A549 (cell line): ENCODE measurements around the gene THY1. TPM values are rescaled to one million over a fixed set of nuclear protein-coding genes. Genes with fewer than 3 reads are reported as not detected.

ENCODE experiments used
- ATAC-seq, 2 experiments: fragments of 200-7000 bp in 1 of 2; fragments of >200 bp in 1 of 2; cut with Nextera tagmentation in 1 of 2; cut with Tn5 transposase in 1 of 2; 3 replicates each; pipeline versions ENCODE4 v1.8.0 to v1.9.1; 2018 to 2020; ENCODE audit warnings: mild to moderate bottlenecking in 1 of 2, moderate library complexity in 1 of 2
- CTCF ChIA-PET: fragments of 300-600 bp; sonication (Branson Sonifier 250); formaldehyde crosslinking; extraction: SDS; loops from one replicate; lab custom pipeline; 2021; ENCODE audit warnings: antibody characterized with exemption, inconsistent platforms; lab: Yijun Ruan, JAX
- POLR2A ChIA-PET: fragments of 350-600 bp; formaldehyde crosslinking; extraction: SDS; loops from one replicate; lab custom pipeline; 2021; ENCODE audit warnings: antibody characterized with exemption, inconsistent platforms; lab: Yijun Ruan, JAX
- DNase-seq, 2 experiments: peaks; one replicate each; pipeline versions ENCODE4 v3.0.0 to v3.0.0-alpha.2; 2011 to 2016; ENCODE audit warnings: low read depth in 1 of 2, low spot score in 1 of 2
- FAIRE-seq: peaks from 2 replicates; lab custom pipeline; 2011; peaks lifted over from hg19 to GRCh38; lab: Jason Lieb, UNC
- H3K27ac ChIP-seq, 2 experiments: fragments of >200 bp; sonication (Bioruptor Twin); formaldehyde crosslinking; 3 replicates each; pipeline ENCODE4 v1.5.1; 2016 to 2017
- H3K4me1 ChIP-seq: fragments of >200 bp; sonication (Bioruptor Twin); formaldehyde crosslinking; 3 replicates; pipeline ENCODE4 v1.6.1; 2016
- H3K4me2 ChIP-seq: fragments of >200 bp; sonication (Bioruptor Twin); formaldehyde crosslinking; 3 replicates; pipeline ENCODE4 v1.6.1; 2016
- H3K4me3 ChIP-seq: fragments of >200 bp; sonication (Bioruptor Twin); formaldehyde crosslinking; 3 replicates; pipeline ENCODE4 v1.5.1; 2016
- H3K9me3 ChIP-seq: fragments of >200 bp; sonication (Bioruptor Twin); formaldehyde crosslinking; 3 replicates; pipeline ENCODE4 v1.6.1; 2016
- BHLHE40 ChIP-seq: IDR thresholded peaks from 2 replicates; pipeline ENCODE4 v1.6.1; 2012; ENCODE audit warnings: low read depth, low read length, inconsistent platforms
- CBX2 ChIP-seq: fragments of 200-600 bp; sonication (generic); IDR thresholded peaks from 2 replicates; pipeline ENCODE4 v1.6.1; 2016; ENCODE audit warnings: low read depth, mild to moderate bottlenecking, borderline replicate concordance
- CEBPB ChIP-seq, 2 experiments: fragments of >200 bp in 1 of 2; sonication (Bioruptor Twin) in 1 of 2; formaldehyde crosslinking in 1 of 2; IDR thresholded peaks; 2 replicates each; pipeline ENCODE4 v1.6.1; 2012 to 2016
- CHD4 ChIP-seq: fragments of 200-600 bp; sonication (generic); IDR thresholded peaks from 2 replicates; pipeline ENCODE4 v1.6.1; 2016; ENCODE audit warnings: antibody characterized with exemption, mild to moderate bottlenecking, borderline replicate concordance
- EHF ChIP-seq: fragments of 250-450 bp; sonication (Bioruptor Pico); IDR thresholded peaks from 2 replicates; pipeline ENCODE4 v1.5.0; 2020; ENCODE audit warnings: mild to moderate bottlenecking
- EP300 ChIP-seq, 2 experiments: fragments of >200 bp; sonication (Bioruptor Twin); formaldehyde crosslinking; IDR thresholded peaks; 2 replicates in 1 of 2; 3 replicates in 1 of 2; pipeline ENCODE4 v1.6.1; 2016 to 2017
- FOSB ChIP-seq: fragments of 250-450 bp; sonication (Bioruptor Pico); IDR thresholded peaks from 2 replicates; pipeline ENCODE4 v1.5.0; 2020; ENCODE audit warnings: mild to moderate bottlenecking, moderate library complexity
- FOSL2 ChIP-seq, 2 experiments: fragments of 450-650 bp in 1 of 2; fragments of >200 bp in 1 of 2; sonication (Bioruptor Twin) in 1 of 2; formaldehyde crosslinking; IDR thresholded peaks; 2 replicates each; pipeline versions ENCODE4 v1.5.0 to v1.6.1; 2016 to 2020; ENCODE audit warnings: mild to moderate bottlenecking in 1 of 2, moderate library complexity in 1 of 2
- HMGXB4 ChIP-seq: fragments of 250-450 bp; sonication (Bioruptor Pico); IDR thresholded peaks from 2 replicates; pipeline ENCODE4 v1.5.0; 2021; ENCODE audit warnings: mild to moderate bottlenecking, moderate library complexity, borderline replicate concordance
- HOXA7 ChIP-seq: fragments of 250-450 bp; sonication (Bioruptor Pico); IDR thresholded peaks from 2 replicates; pipeline ENCODE4 v1.5.0; 2020; ENCODE audit warnings: mild to moderate bottlenecking, moderate library complexity
- HOXB5 ChIP-seq: fragments of 250-450 bp; sonication (Bioruptor Pico); IDR thresholded peaks from 2 replicates; pipeline ENCODE4 v1.5.0; 2020; ENCODE audit warnings: mild to moderate bottlenecking, moderate library complexity
- KDM5A ChIP-seq: fragments of 200-600 bp; sonication (generic); IDR thresholded peaks from 2 replicates; pipeline ENCODE4 v1.6.1; 2016; ENCODE audit warnings: antibody characterized with exemption, mild to moderate bottlenecking
- POLR2A ChIP-seq: IDR thresholded peaks from 2 replicates; pipeline ENCODE4 v1.6.1; 2012; ENCODE audit warnings: mild to moderate bottlenecking, low read length
- POLR2AphosphoS2 ChIP-seq: conservative IDR thresholded peaks from 2 replicates; pipeline ENCODE4 v1.6.1; 2012; ENCODE audit warnings: low read length, improper control_type of control experiment, inconsistent platforms
- RCOR1 ChIP-seq: fragments of 150-350 bp; IDR thresholded peaks from 2 replicates; pipeline ENCODE4 v1.6.1; 2014; ENCODE audit warnings: antibody characterized with exemption, low read length, low read depth
- RFX5 ChIP-seq: fragments of 450-650 bp; IDR thresholded peaks from 2 replicates; pipeline ENCODE4 v1.7.1; 2014; ENCODE audit warnings: antibody characterized with exemption, mild to moderate bottlenecking, moderate library complexity
- RNF2 ChIP-seq: fragments of 200-600 bp; sonication (generic); IDR thresholded peaks from 2 replicates; pipeline ENCODE4 v1.6.1; 2016; ENCODE audit warnings: low read depth, mild to moderate bottlenecking, antibody characterized with exemption, moderate library complexity, borderline replicate concordance
- SMC3 ChIP-seq: fragments of >200 bp; sonication (Bioruptor Twin); formaldehyde crosslinking; IDR thresholded peaks from 3 replicates; pipeline ENCODE4 v1.6.1; 2018; ENCODE audit warnings: inconsistent platforms
- TFCP2L1 ChIP-seq: fragments of 250-450 bp; sonication (Bioruptor Pico); IDR thresholded peaks from 2 replicates; pipeline ENCODE4 v1.5.0; 2021; ENCODE audit warnings: mild to moderate bottlenecking
- ZC3H11A ChIP-seq: fragments of 450-650 bp; IDR thresholded peaks from 2 replicates; pipeline ENCODE4 v1.6.1; 2014; ENCODE audit warnings: antibody characterized with exemption, mild to moderate bottlenecking
- ZNF302 ChIP-seq: fragments of 250-450 bp; sonication (Bioruptor Pico); IDR thresholded peaks from 2 replicates; pipeline ENCODE4 v1.9.0; 2021; ENCODE audit warnings: inconsistent platforms, mild to moderate bottlenecking, moderate library complexity
- WGBS: methylation state at CpG from one replicate; pipeline ENCODE4 v1.1.6; 2017; ENCODE audit errors: missing lambda C conversion rate; 5-methylcytosine and 5-hydroxymethylcytosine counted together
- polyA plus RNA-seq, 4 experiments: library from polyadenylated mRNA; depleted of rRNA in 3 of 4; stranded (reverse); fragments of >200 nt; fragmentation: RNase III in 1 of 4; extraction: RNeasy Plus Mini Kit Qiagen cat#74134 plus additional on column Dnase treatment in 1 of 4; gene quantifications; 2 replicates in 3 of 4; 3 replicates in 1 of 4; pipeline ENCODE4 v1.2.3, GENCODE V29; 2011 to 2017
- TF ChIP-seq, protein P1 (sequence below): fragments of 150-350 bp; IDR thresholded peaks from 2 replicates; pipeline ENCODE4 v1.6.1; 2014; ENCODE audit warnings: low read depth, mild to moderate bottlenecking, low read length
- TF ChIP-seq, protein P2 (sequence below): IDR thresholded peaks from 2 replicates; pipeline ENCODE4 v1.6.1; 2012; ENCODE audit warnings: low read depth, borderline replicate concordance
- TF ChIP-seq, protein P3 (sequence below): fragments of >200 bp; sonication (Bioruptor Twin); formaldehyde crosslinking; IDR thresholded peaks from 3 replicates; pipeline ENCODE4 v1.6.1; 2016
- TF ChIP-seq, protein P4 (sequence below): fragments of 200-600 bp; sonication (generic); IDR thresholded peaks from 2 replicates; pipeline ENCODE4 v1.6.1; 2016; ENCODE audit warnings: antibody characterized with exemption, mild to moderate bottlenecking, moderate library complexity

The THY1 gene
- polyA plus RNA-seq, 2 of the 4 experiments (the other 2 are of a cell fraction), result 7.1 to 19.9 TPM

DNA sequence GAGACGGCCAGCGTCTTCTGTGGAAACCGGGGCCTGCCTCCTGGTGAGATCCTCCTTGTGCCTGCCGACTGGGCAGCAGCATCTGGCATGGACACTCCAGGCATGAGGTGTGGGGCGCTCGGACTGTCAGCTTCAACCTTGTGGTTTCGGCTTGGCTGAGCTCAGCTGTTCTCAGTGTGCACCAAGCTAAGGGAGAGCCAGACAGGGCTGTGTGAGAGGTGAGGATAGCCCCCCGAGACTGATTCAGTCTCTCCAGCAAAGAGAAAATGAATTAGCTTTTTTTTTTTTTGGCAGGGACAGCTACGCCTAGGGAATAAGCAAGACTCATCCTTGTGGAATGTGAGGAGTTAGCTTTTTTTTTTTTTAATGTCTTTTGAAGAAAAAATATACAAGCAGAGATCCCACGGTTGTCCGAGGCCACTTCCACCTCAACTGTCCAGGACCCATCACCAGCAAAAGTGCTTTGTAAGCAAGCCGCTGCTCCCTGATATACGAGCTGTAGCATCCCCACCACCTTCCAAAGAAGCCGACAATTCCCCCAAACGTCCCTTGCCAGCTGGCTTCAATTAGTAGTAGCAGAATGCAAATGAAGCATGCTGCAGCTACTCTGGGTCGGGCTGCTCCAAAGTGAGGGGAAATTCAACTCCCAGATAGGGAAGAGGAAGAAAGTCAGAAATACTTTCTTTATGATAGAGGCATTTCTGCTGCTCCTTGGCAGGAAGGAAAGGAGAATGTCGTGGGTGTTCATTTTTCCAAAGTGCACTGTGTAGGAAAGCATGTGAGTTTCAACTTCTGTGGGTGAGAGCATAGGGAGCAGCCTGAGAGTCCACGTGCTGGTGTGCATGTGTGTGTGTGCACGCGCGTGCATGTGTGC lies 9.7 kb upstream of the THY1 start:
- H3K4me3 ChIP-seq, result no peak overlapping the region
- CTCF ChIA-PET, result interaction anchor here (1.1 to 1.6 kb wide), 2 partner anchors 48 to 338 kb away, joined by 3 to 4 read pairs; a partner anchor contains a TSS
- no peak for DNase-seq
- POLR2A ChIA-PET, result interaction anchor here (0.6 kb wide), 1 partner anchor 51 kb away, joined by 3 read pairs; the partner anchor contains the start of gene USP2
- ATAC-seq, result peak; percentile 46 to 68; a peak in 3 of 6 replicates
- WGBS, result 41% methylated on average over 16 of the region's 21 CpGs
- TF ChIP-seq, protein P1, sequence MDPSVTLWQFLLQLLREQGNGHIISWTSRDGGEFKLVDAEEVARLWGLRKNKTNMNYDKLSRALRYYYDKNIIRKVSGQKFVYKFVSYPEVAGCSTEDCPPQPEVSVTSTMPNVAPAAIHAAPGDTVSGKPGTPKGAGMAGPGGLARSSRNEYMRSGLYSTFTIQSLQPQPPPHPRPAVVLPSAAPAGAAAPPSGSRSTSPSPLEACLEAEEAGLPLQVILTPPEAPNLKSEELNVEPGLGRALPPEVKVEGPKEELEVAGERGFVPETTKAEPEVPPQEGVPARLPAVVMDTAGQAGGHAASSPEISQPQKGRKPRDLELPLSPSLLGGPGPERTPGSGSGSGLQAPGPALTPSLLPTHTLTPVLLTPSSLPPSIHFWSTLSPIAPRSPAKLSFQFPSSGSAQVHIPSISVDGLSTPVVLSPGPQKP, result no peak
- no peak for TF ChIP-seq EP300 (IDR thresholded peaks at IDR 0.05)
- no peak for TF ChIP-seq POLR2A
- TF ChIP-seq ZC3H11A, result no peak
- TF ChIP-seq, protein P2, sequence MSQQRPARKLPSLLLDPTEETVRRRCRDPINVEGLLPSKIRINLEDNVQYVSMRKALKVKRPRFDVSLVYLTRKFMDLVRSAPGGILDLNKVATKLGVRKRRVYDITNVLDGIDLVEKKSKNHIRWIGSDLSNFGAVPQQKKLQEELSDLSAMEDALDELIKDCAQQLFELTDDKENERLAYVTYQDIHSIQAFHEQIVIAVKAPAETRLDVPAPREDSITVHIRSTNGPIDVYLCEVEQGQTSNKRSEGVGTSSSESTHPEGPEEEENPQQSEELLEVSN, result no peak
- no peak for TF ChIP-seq EHF (CRISPR knock-in tag)
- no peak for TF ChIP-seq CHD4
- no peak for TF ChIP-seq BHLHE40
- TF ChIP-seq, protein P3, sequence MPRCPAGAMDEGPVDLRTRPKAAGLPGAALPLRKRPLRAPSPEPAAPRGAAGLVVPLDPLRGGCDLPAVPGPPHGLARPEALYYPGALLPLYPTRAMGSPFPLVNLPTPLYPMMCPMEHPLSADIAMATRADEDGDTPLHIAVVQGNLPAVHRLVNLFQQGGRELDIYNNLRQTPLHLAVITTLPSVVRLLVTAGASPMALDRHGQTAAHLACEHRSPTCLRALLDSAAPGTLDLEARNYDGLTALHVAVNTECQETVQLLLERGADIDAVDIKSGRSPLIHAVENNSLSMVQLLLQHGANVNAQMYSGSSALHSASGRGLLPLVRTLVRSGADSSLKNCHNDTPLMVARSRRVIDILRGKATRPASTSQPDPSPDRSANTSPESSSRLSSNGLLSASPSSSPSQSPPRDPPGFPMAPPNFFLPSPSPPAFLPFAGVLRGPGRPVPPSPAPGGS, result no peak
- TF ChIP-seq FOSB (CRISPR knock-in tag), result no peak
- H3K27ac ChIP-seq, result peak overlapping the region in 1 of 2 experiments; percentile 74; a peak in 3 of 6 replicates
- H3K4me1 ChIP-seq, result peaks cover 16% of the 10 kb centered on the region
- no peak for FAIRE-seq
- no peaks in the 10 kb centered on the region for H3K9me3 ChIP-seq
- H3K4me2 ChIP-seq, result peak overlapping the region; percentile 61

DNA sequence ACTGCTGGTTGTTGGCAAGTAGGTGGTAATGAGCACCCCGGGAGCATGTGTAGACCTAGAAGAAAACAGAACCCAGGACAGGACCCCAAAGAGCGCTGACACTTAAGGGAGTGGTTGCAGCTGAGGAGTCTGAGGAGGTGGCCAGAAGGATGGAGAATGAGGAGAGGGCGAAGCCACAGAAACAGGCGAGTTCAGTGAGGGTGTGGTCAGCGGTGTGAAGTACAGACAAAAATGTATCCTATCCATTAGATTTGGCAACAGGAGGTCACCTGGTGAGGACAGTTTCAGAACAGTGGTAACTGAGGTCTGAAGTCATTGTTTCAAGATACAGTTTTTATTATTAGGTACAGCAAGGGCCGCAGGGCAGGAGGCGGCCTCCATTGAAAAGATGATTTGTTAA lies 8.6 kb upstream of the THY1 start:
- WGBS, result 75% methylated on average over 7 of the region's 7 CpGs
- ATAC-seq, result no peak
- CTCF ChIA-PET, result interaction anchor here (0.9 to 1.6 kb wide), 3 partner anchors 17 to 49 kb away, joined by 3 to 4 read pairs (median 4); no protein-coding TSS in a partner anchor

More for the DNA sequence above, 8.6 kb upstream of the THY1 start:
- H3K4me2 ChIP-seq, result no peak overlapping the region
- H3K4me1 ChIP-seq, result peaks cover 16% of the 10 kb centered on the region
- POLR2A ChIA-PET, result no interaction called here
- no peak for TF ChIP-seq HMGXB4 (CRISPR knock-in tag)
- TF ChIP-seq RFX5, result no peak
- TF ChIP-seq CBX2, result no peak
- TF ChIP-seq HOXB5 (CRISPR knock-in tag), result no peak
- TF ChIP-seq EP300 (IDR thresholded peaks at IDR 0.05), result no peak
- TF ChIP-seq POLR2AphosphoS2, result no peak
- TF ChIP-seq ZNF302, result no peak
- TF ChIP-seq TFCP2L1 (CRISPR knock-in tag), result no peak
- TF ChIP-seq SMC3, result no peak
- no peak for TF ChIP-seq RCOR1
- no peak for TF ChIP-seq RNF2
- TF ChIP-seq HOXA7, result no peak
- no peak for TF ChIP-seq CEBPB (IDR thresholded peaks at IDR 0.05)
- no peak for TF ChIP-seq KDM5A
- TF ChIP-seq, protein P4, sequence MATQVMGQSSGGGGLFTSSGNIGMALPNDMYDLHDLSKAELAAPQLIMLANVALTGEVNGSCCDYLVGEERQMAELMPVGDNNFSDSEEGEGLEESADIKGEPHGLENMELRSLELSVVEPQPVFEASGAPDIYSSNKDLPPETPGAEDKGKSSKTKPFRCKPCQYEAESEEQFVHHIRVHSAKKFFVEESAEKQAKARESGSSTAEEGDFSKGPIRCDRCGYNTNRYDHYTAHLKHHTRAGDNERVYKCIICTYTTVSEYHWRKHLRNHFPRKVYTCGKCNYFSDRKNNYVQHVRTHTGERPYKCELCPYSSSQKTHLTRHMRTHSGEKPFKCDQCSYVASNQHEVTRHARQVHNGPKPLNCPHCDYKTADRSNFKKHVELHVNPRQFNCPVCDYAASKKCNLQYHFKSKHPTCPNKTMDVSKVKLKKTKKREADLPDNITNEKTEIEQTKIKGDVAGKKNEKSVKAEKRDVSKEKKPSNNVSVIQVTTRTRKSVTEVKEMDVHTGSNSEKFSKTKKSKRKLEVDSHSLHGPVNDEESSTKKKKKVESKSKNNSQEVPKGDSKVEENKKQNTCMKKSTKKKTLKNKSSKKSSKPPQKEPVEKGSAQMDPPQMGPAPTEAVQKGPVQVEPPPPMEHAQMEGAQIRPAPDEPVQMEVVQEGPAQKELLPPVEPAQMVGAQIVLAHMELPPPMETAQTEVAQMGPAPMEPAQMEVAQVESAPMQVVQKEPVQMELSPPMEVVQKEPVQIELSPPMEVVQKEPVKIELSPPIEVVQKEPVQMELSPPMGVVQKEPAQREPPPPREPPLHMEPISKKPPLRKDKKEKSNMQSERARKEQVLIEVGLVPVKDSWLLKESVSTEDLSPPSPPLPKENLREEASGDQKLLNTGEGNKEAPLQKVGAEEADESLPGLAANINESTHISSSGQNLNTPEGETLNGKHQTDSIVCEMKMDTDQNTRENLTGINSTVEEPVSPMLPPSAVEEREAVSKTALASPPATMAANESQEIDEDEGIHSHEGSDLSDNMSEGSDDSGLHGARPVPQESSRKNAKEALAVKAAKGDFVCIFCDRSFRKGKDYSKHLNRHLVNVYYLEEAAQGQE, result no peak
- no peak for TF ChIP-seq FOSL2 (IDR thresholded peaks at IDR 0.05)
- no peak for TF ChIP-seq FOSL2 (CRISPR knock-in tag; IDR thresholded peaks at IDR 0.05)
- no peaks in the 10 kb centered on the region for H3K9me3 ChIP-seq
- FAIRE-seq, result no peak
- no peak for DNase-seq
- H3K27ac ChIP-seq, result no peak overlapping the region
- no peak overlapping the region for H3K4me3 ChIP-seq
